ENCODE measurements around the gene SHC3.

SHC3 gene

GRCh38 chr9:88975966-88976889 is 202.4 kb downstream of the SHC3 start:
- DNase-seq, result no peak

GRCh38 chr9:88974641-88975040 is 204.0 kb downstream of the SHC3 start:
- no peak for DNase-seq

- no peak for DNase-seq
Observed at GRCh38 chr9:88973281-88974045, 205.2 kb downstream of the SHC3 start.

- no peak for DNase-seq
Observed at GRCh38 chr9:88972401-88972800, 206.2 kb downstream of the SHC3 start.

- DNase-seq, result no peak
Observed at GRCh38 chr9:88971131-88971960, 207.3 kb downstream of the SHC3 start.

GRCh38 chr9:88969646-88970373 is 208.8 kb downstream of the SHC3 start:
- DNase-seq, result no peak

- DNase-seq, result no peak
Observed at GRCh38 chr9:88968799-88969198, 209.8 kb downstream of the SHC3 start.

- DNase-seq, result no peak
Observed at GRCh38 chr9:88966894-88967676, 211.5 kb downstream of the SHC3 start.

- no peak for DNase-seq
Observed at GRCh38 chr9:88965473-88965872, 213.1 kb downstream of the SHC3 start.

GRCh38 chr9:88960632-88961031 is 218.0 kb downstream of the SHC3 start:
- DNase-seq, result no peak

- DNase-seq, result no peak
Observed at GRCh38 chr9:88959727-88960469, 218.7 kb downstream of the SHC3 start.

- DNase-seq, result no peak
Observed at GRCh38 chr9:88957526-88957925, 221.1 kb downstream of the SHC3 start.
